ENCODE results near the gene LILRB5.
"Not testable (repeated sequence)": the region's sequence is repeated elsewhere in the genome, so short reads cannot be mapped to it uniquely, and the experiment has no call there.

- TF ChIP-seq CTCF (conservative IDR thresholded peaks at IDR 0.05; ENCODE audit: low read depth, low read length); RAD21 (IDR thresholded peaks at IDR 0.05; ENCODE audit: low read length): not testable (repeated sequence)
Observed at GRCh38 chr19:54224619-54225018, 32.5 kb downstream of the LILRB5 start.
